H9 (cell line): ENCODE results near the gene INO80B. TPM values are rescaled to one million over a fixed set of nuclear protein-coding genes. Genes with fewer than 3 reads are reported as not detected.

Experiments
- DNase-seq: peaks from one replicate; pipeline ENCODE4 v3.0.0-alpha.2; 2017
- H2AFZ ChIP-seq: one replicate; pipeline ENCODE4 v1.6.1; 2013; ENCODE audit warnings: mild to moderate bottlenecking, low read length, control low read depth, moderate library complexity
- H2AK5ac ChIP-seq: 2 replicates; pipeline ENCODE4 v1.6.1; 2013; ENCODE audit warnings: low read length, control low read depth, mixed read lengths; ENCODE audit not compliant: insufficient read length
- H2BK120ac ChIP-seq: one replicate; pipeline ENCODE4 v1.6.1; 2013; ENCODE audit warnings: low read depth, mild to moderate bottlenecking, low read length, control low read depth, inconsistent platforms; ENCODE audit not compliant: poor library complexity, severe bottlenecking
- H2BK12ac ChIP-seq: 2 replicates; pipeline ENCODE4 v1.6.1; 2013; ENCODE audit warnings: low read length, control low read depth, mixed read lengths, low read depth; ENCODE audit not compliant: insufficient read length
- H2BK15ac ChIP-seq: 2 replicates; pipeline ENCODE4 v1.6.1; 2013; ENCODE audit warnings: low read depth, low read length, control low read depth
- H2BK20ac ChIP-seq: one replicate; pipeline ENCODE4 v1.6.1; 2013; ENCODE audit warnings: low read depth, mild to moderate bottlenecking, low read length, control low read depth, inconsistent platforms; ENCODE audit not compliant: poor library complexity, severe bottlenecking
- H2BK5ac ChIP-seq: 2 replicates; pipeline ENCODE4 v1.6.1; 2013; ENCODE audit warnings: low read length, control low read depth, mixed read lengths; ENCODE audit not compliant: insufficient read length
- H3K14ac ChIP-seq: 2 replicates; pipeline ENCODE4 v1.6.1; 2013; ENCODE audit warnings: low read length, control low read depth; ENCODE audit not compliant: insufficient read depth
- H3K18ac ChIP-seq: 2 replicates; pipeline ENCODE4 v1.6.1; 2013; ENCODE audit warnings: low read depth, mild to moderate bottlenecking, mixed read lengths, low read length, control low read depth; ENCODE audit not compliant: insufficient read length
- H3K23ac ChIP-seq: 2 replicates; pipeline ENCODE4 v1.6.1; 2013; ENCODE audit warnings: low read length, control low read depth, mixed read lengths, low read depth; ENCODE audit not compliant: insufficient read length
- H3K23me2 ChIP-seq: 2 replicates; pipeline ENCODE4 v1.6.1; 2013; ENCODE audit warnings: low read depth, mild to moderate bottlenecking, mixed read lengths, low read length, control low read depth; ENCODE audit not compliant: insufficient read length, poor library complexity, severe bottlenecking
- H3K27ac ChIP-seq: 2 replicates; pipeline ENCODE4 v1.5.1; 2013; ENCODE audit warnings: low read length, control low read depth, mixed read lengths, low read depth; ENCODE audit not compliant: insufficient read length
- H3K27me3 ChIP-seq: 2 replicates; pipeline ENCODE4 v1.6.1; 2013; ENCODE audit warnings: low read length, control low read depth, inconsistent platforms; ENCODE audit not compliant: insufficient read depth
- H3K4ac ChIP-seq: 2 replicates; pipeline ENCODE4 v1.6.1; 2013; ENCODE audit warnings: low read depth, mild to moderate bottlenecking, control low read depth, inconsistent platforms, low read length, moderate library complexity
- H3K4me1 ChIP-seq: 2 replicates; pipeline ENCODE4 v1.6.1; 2013; ENCODE audit warnings: low read length, control low read depth, inconsistent platforms; ENCODE audit not compliant: insufficient read depth
- H3K4me2 ChIP-seq: 2 replicates; pipeline ENCODE4 v1.6.1; 2013; ENCODE audit warnings: low read length, control low read depth, mixed read lengths; ENCODE audit not compliant: insufficient read length, insufficient read depth
- H3K56ac ChIP-seq: 2 replicates; pipeline ENCODE4 v1.6.1; 2013; ENCODE audit warnings: low read depth, mild to moderate bottlenecking, mixed read lengths, low read length, control low read depth; ENCODE audit not compliant: insufficient read length
- H3K79me1 ChIP-seq: 2 replicates; pipeline ENCODE4 v1.6.1; 2013; ENCODE audit warnings: low read depth, mild to moderate bottlenecking, moderate library complexity, low read length, control low read depth, inconsistent platforms; ENCODE audit not compliant: insufficient read depth, poor library complexity, severe bottlenecking
- H3K79me2 ChIP-seq: 2 replicates; pipeline ENCODE4 v1.6.1; 2013; ENCODE audit warnings: low read length, control low read depth, inconsistent platforms; ENCODE audit not compliant: insufficient read depth
- H3K9ac ChIP-seq: 2 replicates; pipeline ENCODE4 v1.6.1; 2013; ENCODE audit warnings: low read length, control low read depth, mixed read lengths; ENCODE audit not compliant: insufficient read length; ENCODE audit errors: extremely low read depth
- H3K9me3 ChIP-seq: one replicate; pipeline ENCODE4 v1.6.1; 2013; ENCODE audit warnings: low read depth, low read length, inconsistent platforms; ENCODE audit not compliant: control insufficient read depth
- H3T11ph ChIP-seq: one replicate; pipeline ENCODE4 v1.6.1; 2013; ENCODE audit warnings: mild to moderate bottlenecking, low read length, control low read depth, inconsistent platforms
- H4K20me1 ChIP-seq: one replicate; pipeline ENCODE4 v1.6.1; 2013; ENCODE audit not compliant: control insufficient read depth, insufficient read length, insufficient read depth
- H4K5ac ChIP-seq: 2 replicates; pipeline ENCODE4 v1.6.1; 2013; ENCODE audit warnings: low read depth, mild to moderate bottlenecking, mixed read lengths, low read length, control low read depth; ENCODE audit not compliant: insufficient read length
- H4K8ac ChIP-seq: replicated peaks from 2 replicates; pipeline ENCODE4 v1.6.1; 2013; ENCODE audit warnings: low read length, control low read depth, mixed read lengths, low read depth; ENCODE audit not compliant: insufficient read length
- H4K91ac ChIP-seq: 2 replicates; pipeline ENCODE4 v1.6.1; 2013; ENCODE audit warnings: low read depth, mild to moderate bottlenecking, moderate library complexity, mixed read lengths, low read length, control low read depth; ENCODE audit not compliant: insufficient read length
- H3K27ac Mint-ChIP-seq, 3 experiments: 2 replicates in 2 of 3; 3 replicates in 1 of 3; pipeline ENCODE4 v1.8.0; 2020 to 2021; ENCODE audit warnings: mixed read lengths in 3 of 3, mild to moderate bottlenecking in 1 of 3, moderate library complexity in 1 of 3
- H3K27me3 Mint-ChIP-seq: 2 replicates; pipeline ENCODE4 v1.8.0; 2021; ENCODE audit warnings: low read depth, mild to moderate bottlenecking, moderate library complexity, mixed read lengths
- H3K36me3 Mint-ChIP-seq, 3 experiments: 2 replicates in 2 of 3; 3 replicates in 1 of 3; pipeline ENCODE4 v1.8.0; 2020 to 2021; ENCODE audit warnings: low read depth in 3 of 3, mixed read lengths in 3 of 3; ENCODE audit not compliant: insufficient read depth in 1 of 3
- H3K4me1 Mint-ChIP-seq, 2 experiments: 2 replicates each; pipeline ENCODE4 v1.8.0; 2020; ENCODE audit warnings: mixed read lengths in 2 of 2
- H3K4me3 Mint-ChIP-seq, 2 experiments: 2 replicates in 1 of 2; 3 replicates in 1 of 2; pipeline ENCODE4 v1.8.0; 2020 to 2021; ENCODE audit warnings: mild to moderate bottlenecking in 2 of 2, mixed read lengths in 2 of 2, moderate library complexity in 1 of 2
- H3K9me3 Mint-ChIP-seq, 2 experiments: 2 replicates in 1 of 2; 3 replicates in 1 of 2; pipeline ENCODE4 v1.8.0; 2020; ENCODE audit warnings: mild to moderate bottlenecking in 2 of 2, mixed read lengths in 2 of 2, moderate library complexity in 1 of 2
- WGBS: extraction: QIAGEN DNeasy Blood & Tissue Kit; methylation state at CpG from one replicate; pipeline ENCODE4 v1.1.7; 2013; ENCODE audit warnings: missing lambda C conversion rate, low lambda C conversion rate, mixed read lengths; ENCODE audit not compliant: insufficient read length; ENCODE audit errors: extremely low coverage; 5-methylcytosine and 5-hydroxymethylcytosine counted together
- total RNA-seq: library from RNA; stranded (reverse); gene quantifications from 2 replicates; pipeline ENCODE4 v1.2.1, GENCODE V29; 2021
- TF ChIP-seq, protein P1 (sequence below): fragments of 200-600 bp; sonication (generic); conservative IDR thresholded peaks from 3 replicates; pipeline ENCODE4 v1.8.0; 2021; ENCODE audit warnings: antibody characterized with exemption, mild to moderate bottlenecking

Gene INO80B
- total RNA-seq, 1 experiment from 2014 or later: 17.6 TPM

DNA sequence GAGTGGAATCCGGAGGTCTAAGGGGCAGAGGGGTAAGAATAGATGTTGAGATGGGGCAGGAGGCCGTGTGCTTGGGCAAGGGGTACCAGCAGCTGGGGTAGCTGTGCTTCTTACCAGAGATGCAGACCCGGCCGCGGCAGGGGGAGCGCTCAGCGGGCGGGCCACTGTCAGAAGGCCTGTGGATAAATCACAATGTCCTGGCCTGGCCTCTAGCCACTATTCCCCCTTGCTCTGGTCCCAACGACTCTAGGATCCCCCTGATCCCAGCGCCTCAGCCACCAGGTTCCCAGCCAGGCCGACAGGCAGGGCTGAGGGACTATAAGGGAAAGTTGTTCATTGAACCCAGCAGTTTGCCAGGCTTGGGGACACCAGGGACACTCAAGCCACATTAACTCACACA lies 24.4 kb upstream of the INO80B start:
- no CpG with 5 or more reads among the region's 11 CpGs for WGBS
- Histone ChIP-seq H3K4me1 (no peaks in the 10 kb centered on the region), H3K18ac (no peak overlapping the region), H2BK15ac (no peak overlapping the region), H3K9ac (no peak overlapping the region), H2BK12ac (no peak overlapping the region), H2BK20ac (no peak overlapping the region), H2AK5ac (no peak overlapping the region), H3T11ph (no peak overlapping the region), H3K4me2 (no peak overlapping the region), H3K79me2 (0 out of 2 replicates have a peak, but pooled peaks cover 2% of the 10 kb centered on the region), H3K4ac (no peak overlapping the region), H3K9me3 (no peaks in the 10 kb centered on the region), H2BK120ac (no peak overlapping the region), H2AFZ (no peak overlapping the region), H4K5ac (no peak overlapping the region), H3K56ac (no peak overlapping the region), H4K20me1 (no peaks in the 10 kb centered on the region), H3K23ac (no peak overlapping the region), H4K91ac (no peak overlapping the region), H3K27me3 (no peaks in the 10 kb centered on the region), H3K14ac (no peak overlapping the region), H3K27ac (no peak overlapping the region), H2BK5ac (no peak overlapping the region), H4K8ac (no peak overlapping the region), H3K23me2 (no peaks in the 10 kb centered on the region), H3K79me1 (no peaks in the 10 kb centered on the region)
- TF ChIP-seq, protein P1, sequence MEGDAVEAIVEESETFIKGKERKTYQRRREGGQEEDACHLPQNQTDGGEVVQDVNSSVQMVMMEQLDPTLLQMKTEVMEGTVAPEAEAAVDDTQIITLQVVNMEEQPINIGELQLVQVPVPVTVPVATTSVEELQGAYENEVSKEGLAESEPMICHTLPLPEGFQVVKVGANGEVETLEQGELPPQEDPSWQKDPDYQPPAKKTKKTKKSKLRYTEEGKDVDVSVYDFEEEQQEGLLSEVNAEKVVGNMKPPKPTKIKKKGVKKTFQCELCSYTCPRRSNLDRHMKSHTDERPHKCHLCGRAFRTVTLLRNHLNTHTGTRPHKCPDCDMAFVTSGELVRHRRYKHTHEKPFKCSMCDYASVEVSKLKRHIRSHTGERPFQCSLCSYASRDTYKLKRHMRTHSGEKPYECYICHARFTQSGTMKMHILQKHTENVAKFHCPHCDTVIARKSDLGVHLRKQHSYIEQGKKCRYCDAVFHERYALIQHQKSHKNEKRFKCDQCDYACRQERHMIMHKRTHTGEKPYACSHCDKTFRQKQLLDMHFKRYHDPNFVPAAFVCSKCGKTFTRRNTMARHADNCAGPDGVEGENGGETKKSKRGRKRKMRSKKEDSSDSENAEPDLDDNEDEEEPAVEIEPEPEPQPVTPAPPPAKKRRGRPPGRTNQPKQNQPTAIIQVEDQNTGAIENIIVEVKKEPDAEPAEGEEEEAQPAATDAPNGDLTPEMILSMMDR: no peak
- no peak overlapping the region; a peak in 1 of 5 replicates for H3K4me3 Mint-ChIP-seq
- DNase-seq: no peak
- H3K27ac Mint-ChIP-seq: no peak overlapping the region; a peak in 1 of 7 replicates
- peaks cover 0 to 4% of the 10 kb centered on the region in 2 experiments; a peak in 1 of 4 replicates for H3K4me1 Mint-ChIP-seq
- H3K9me3 Mint-ChIP-seq: no peaks in the 10 kb centered on the region; a peak in 1 of 5 replicates
- H3K36me3 Mint-ChIP-seq: peaks cover 38 to 88% (median 73%) of the 10 kb centered on the region in 3 experiments
- H3K27me3 Mint-ChIP-seq: no peaks in the 10 kb centered on the region; the same call in 1 of the 2 replicates
